ENCODE results near the gene TSPAN10.

- no peak for TF ChIP-seq CTCF (IDR thresholded peaks at IDR 0.05)
- TF ChIP-seq POLR2A (IDR thresholded peaks at IDR 0.05) = no peak
These were observed 35.5 kb downstream of the TSPAN10 start for GRCh38 chr17:81672504-81672903.
